NB4 (cell line): ENCODE measurements around the gene TMEM184B.

Experiments
- DNase-seq: peaks from one replicate; pipeline ENCODE4 v3.0.0; 2010; ENCODE audit warnings: low read depth
- H3K4me3 ChIP-seq: one replicate; pipeline ENCODE4 v1.5.1; 2011; ENCODE audit warnings: mild to moderate bottlenecking, low read depth, low read length, moderate library complexity
- CTCF ChIP-seq: IDR thresholded peaks from one replicate; pipeline ENCODE4 v1.5.1; 2012; ENCODE audit warnings: low read depth, low read length
- MAX ChIP-seq: IDR thresholded peaks from 2 replicates; pipeline ENCODE4 v1.6.1; 2011; ENCODE audit warnings: low read depth, low read length
- MYC ChIP-seq: IDR thresholded peaks from 2 replicates; pipeline ENCODE4 v1.6.1; 2011; ENCODE audit warnings: low read depth, low read length
- POLR2A ChIP-seq: IDR thresholded peaks from 2 replicates; pipeline ENCODE4 v1.6.1; 2011; ENCODE audit warnings: mild to moderate bottlenecking; ENCODE audit not compliant: insufficient read length; ENCODE audit errors: extremely low read depth

TMEM184B gene

DNA sequence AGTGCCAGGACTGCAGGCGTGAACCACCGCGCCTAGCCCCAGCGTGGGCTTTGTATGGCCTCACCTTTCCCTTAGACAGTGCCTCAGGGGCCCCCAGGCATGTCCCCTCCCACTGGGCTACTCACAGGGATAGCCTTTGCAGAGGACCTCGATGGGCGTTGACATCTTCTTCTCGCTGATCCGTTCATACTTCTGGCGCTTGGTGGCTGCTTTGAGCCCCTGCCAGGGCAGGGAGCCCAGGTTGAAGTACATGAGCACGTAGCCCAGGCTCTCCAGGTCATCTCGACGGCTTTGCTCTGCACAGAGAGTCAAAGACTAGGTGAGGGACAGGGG, 26.9 kb upstream of the TMEM184B start:
- no peak for DNase-seq
- no peak overlapping the region for H3K4me3 ChIP-seq
- no peak for TF ChIP-seq POLR2A
- no peak for TF ChIP-seq CTCF
- no peak for TF ChIP-seq MAX
- no peak for TF ChIP-seq MYC

- TF ChIP-seq POLR2A (no peak), CTCF (peak; percentile 49)
- H3K4me3 ChIP-seq = no peak overlapping the region
- DNase-seq = peak; percentile 42
Measured at GRCh38 chr22:38298312-38299005, 25.6 kb upstream of the TMEM184B start.

DNA sequence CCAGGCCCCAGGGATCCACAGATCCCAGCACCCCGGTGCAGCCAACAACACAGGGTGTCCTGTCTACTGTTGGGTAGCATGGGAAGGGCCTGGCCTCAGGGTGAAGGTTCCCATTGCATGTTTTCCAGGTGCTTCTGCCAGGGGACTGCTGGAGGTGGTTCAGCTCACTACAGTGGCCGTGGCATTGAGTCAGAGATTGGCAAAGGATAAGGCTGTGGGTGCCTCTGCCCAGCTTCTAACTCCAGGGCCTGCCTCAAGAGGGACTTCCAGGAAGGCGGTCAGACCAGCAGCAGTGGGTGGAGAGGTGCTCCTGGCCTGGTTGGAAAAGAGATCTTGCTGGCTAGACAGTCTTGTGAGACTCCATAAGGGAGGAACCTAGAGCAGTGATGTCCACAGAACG, 23.6 kb upstream of the TMEM184B start:
- DNase-seq = no peak
- no peak for TF ChIP-seq POLR2A
- TF ChIP-seq MAX = no peak
- no peak for TF ChIP-seq MYC
- TF ChIP-seq CTCF = no peak
- H3K4me3 ChIP-seq = no peak overlapping the region

- TF ChIP-seq MAX (no peak), CTCF (no peak), POLR2A (no peak), MYC (no peak)
- H3K4me3 ChIP-seq = no peak overlapping the region
Measured at GRCh38 chr22:38295863-38296262, 23.1 kb upstream of the TMEM184B start.

GRCh38 chr22:38295339-38295738, 22.5 kb upstream of the TMEM184B start:
- no peak for DNase-seq
- no peak overlapping the region for H3K4me3 ChIP-seq
- TF ChIP-seq POLR2A (no peak), MAX (no peak), CTCF (no peak), MYC (no peak)

More at GRCh38 chr22:38295863-38296262, 23.1 kb upstream of the TMEM184B start:
- DNase-seq = no peak

DNA sequence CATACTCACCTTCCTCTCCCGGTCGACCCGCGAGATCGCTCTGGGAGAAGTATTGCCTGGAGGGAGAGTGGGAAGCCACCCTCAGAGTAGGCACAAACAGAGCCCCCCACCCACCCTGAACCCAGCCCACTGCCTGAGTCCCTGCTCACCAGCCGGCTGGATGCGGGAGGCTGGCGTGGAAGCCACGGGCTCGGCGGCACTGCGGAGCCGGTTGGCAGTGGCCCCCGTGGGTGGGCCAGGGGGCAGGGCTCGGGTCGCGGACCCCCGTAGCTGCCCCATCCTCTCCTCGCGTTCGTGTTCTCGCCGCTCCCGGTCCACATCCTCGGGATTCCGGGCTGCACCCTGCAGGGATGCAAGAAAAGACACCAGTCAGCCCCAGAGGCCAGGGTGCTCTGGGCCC, 21.4 kb upstream of the TMEM184B start:
- no peak overlapping the region for H3K4me3 ChIP-seq
- TF ChIP-seq POLR2A = no peak
- no peak for TF ChIP-seq MAX
- no peak for TF ChIP-seq MYC
- no peak for TF ChIP-seq CTCF
- no peak for DNase-seq
